Skeletal muscle tissue (tissue), 4 donors: ENCODE measurements around the gene ATP1B1. TPM values are rescaled to one million over a fixed set of nuclear protein-coding genes. Genes with fewer than 3 reads are reported as not detected.
A peak's percentile ranks its signal among the peaks of the same experiment; 100 is the strongest.

ENCODE experiments used
- H3K27ac ChIP-seq: one replicate; pipeline ENCODE4 v1.7.0; 2013; ENCODE audit warnings: mild to moderate bottlenecking, low read depth, low read length, inconsistent platforms
- H3K27me3 ChIP-seq, 3 donors: one replicate each; pipeline ENCODE4 v1.7.0; 2013; ENCODE audit warnings: low read length in 3 of 3; ENCODE audit not compliant: control insufficient read depth in 3 of 3, insufficient read depth in 3 of 3
- H3K36me3 ChIP-seq, 3 donors: one replicate each; pipeline ENCODE4 v1.7.0; 2013; ENCODE audit warnings: low read length in 3 of 3; ENCODE audit not compliant: control insufficient read depth in 3 of 3, insufficient read depth in 3 of 3
- H3K4me1 ChIP-seq, 3 donors: one replicate each; pipeline ENCODE4 v1.7.0; 2013; ENCODE audit warnings: low read length in 3 of 3, mild to moderate bottlenecking in 3 of 3; ENCODE audit not compliant: control insufficient read depth in 3 of 3, insufficient read depth in 3 of 3
- H3K4me3 ChIP-seq, 3 donors: one replicate each; pipeline ENCODE4 v1.7.0; 2013; ENCODE audit warnings: low read length in 3 of 3
- H3K9ac ChIP-seq, 3 donors: one replicate each; pipeline ENCODE4 v1.7.0; 2013; ENCODE audit warnings: low read length in 3 of 3, mild to moderate bottlenecking in 3 of 3, moderate library complexity in 2 of 3, low read depth in 1 of 3
- H3K9me3 ChIP-seq, 3 donors: one replicate each; pipeline ENCODE4 v1.7.0; 2013; ENCODE audit warnings: low read length in 3 of 3; ENCODE audit not compliant: control insufficient read depth in 3 of 3
- total RNA-seq: library from RNA; depleted of rRNA; stranded (reverse); fragments of >200 nt; gene quantifications from one replicate; pipeline ENCODE4 v1.2.3, GENCODE V29; 2014
- donor health status: Osteomylitis.

ATP1B1 gene
- total RNA-seq, 1 donor from 2014 or later = 16.7 TPM

- no peak overlapping the region for H3K27ac ChIP-seq
- H3K9me3 ChIP-seq = no peaks in the 10 kb centered on the region
- H3K9ac ChIP-seq = no peak overlapping the region
- H3K27me3 ChIP-seq = no peaks in the 10 kb centered on the region
- H3K4me3 ChIP-seq = no peak overlapping the region
- no peaks in the 10 kb centered on the region for H3K36me3 ChIP-seq
- peaks cover 0 to 7% (median 5%) of the 10 kb centered on the region in 3 donors for H3K4me1 ChIP-seq
These were observed 14.1 kb upstream of the ATP1B1 start for GRCh38 chr1:169092399-169092798.

GRCh38 chr1:169094897-169095569 is 11.5 kb upstream of the ATP1B1 start:
- Histone ChIP-seq H3K27ac (no peak overlapping the region), H3K9me3 (no peaks in the 10 kb centered on the region), H3K4me1 (peaks cover 0 to 7% (median 5%) of the 10 kb centered on the region in 3 donors), H3K4me3 (no peak overlapping the region), H3K27me3 (no peaks in the 10 kb centered on the region), H3K9ac (no peak overlapping the region), H3K36me3 (no peaks in the 10 kb centered on the region)

DNA sequence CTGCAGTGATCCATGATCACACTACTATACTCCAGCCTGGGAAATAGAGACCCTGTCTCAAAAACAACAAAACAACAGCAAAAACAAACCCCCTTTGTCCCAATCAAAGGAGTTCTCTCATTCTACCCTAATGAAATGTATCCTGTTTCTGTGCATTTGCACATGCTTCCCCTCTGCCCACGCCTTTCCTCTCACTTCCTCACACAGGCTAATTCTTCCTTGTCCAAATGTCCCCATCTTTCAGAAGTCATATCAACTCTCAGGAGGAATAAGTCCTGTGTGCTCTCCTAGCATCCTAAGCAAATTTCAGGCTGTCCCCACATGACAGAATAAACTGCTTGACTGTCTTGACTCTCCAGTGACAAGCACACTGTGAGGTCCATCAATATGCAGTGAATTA is 8.1 kb upstream of the ATP1B1 start:
- no peaks in the 10 kb centered on the region for H3K27me3 ChIP-seq
- H3K4me1 ChIP-seq = peaks cover 0 to 14% (median 10%) of the 10 kb centered on the region in 3 donors
- no peaks in the 10 kb centered on the region for H3K36me3 ChIP-seq
- no peak overlapping the region for H3K4me3 ChIP-seq
- no peaks in the 10 kb centered on the region for H3K9me3 ChIP-seq
- no peak overlapping the region for H3K27ac ChIP-seq
- no peak overlapping the region for H3K9ac ChIP-seq

GRCh38 chr1:169099561-169099960 is 6.9 kb upstream of the ATP1B1 start:
- Histone ChIP-seq H3K27me3 (no peaks in the 10 kb centered on the region), H3K9ac (no peak overlapping the region), H3K27ac (no peak overlapping the region), H3K36me3 (no peaks in the 10 kb centered on the region), H3K4me3 (no peak overlapping the region), H3K9me3 (no peaks in the 10 kb centered on the region), H3K4me1 (peaks cover 0 to 18% (median 15%) of the 10 kb centered on the region in 3 donors)

- H3K9me3 ChIP-seq = no peaks in the 10 kb centered on the region
- no peaks in the 10 kb centered on the region for H3K36me3 ChIP-seq
- no peak overlapping the region for H3K9ac ChIP-seq
- H3K27ac ChIP-seq = no peak overlapping the region
- H3K4me3 ChIP-seq = no peak overlapping the region
- peaks cover 5 to 25% (median 20%) of the 10 kb centered on the region in 3 donors for H3K4me1 ChIP-seq
- H3K27me3 ChIP-seq = no peaks in the 10 kb centered on the region
These were observed 6.3 kb upstream of the ATP1B1 start for GRCh38 chr1:169100208-169100607.

DNA sequence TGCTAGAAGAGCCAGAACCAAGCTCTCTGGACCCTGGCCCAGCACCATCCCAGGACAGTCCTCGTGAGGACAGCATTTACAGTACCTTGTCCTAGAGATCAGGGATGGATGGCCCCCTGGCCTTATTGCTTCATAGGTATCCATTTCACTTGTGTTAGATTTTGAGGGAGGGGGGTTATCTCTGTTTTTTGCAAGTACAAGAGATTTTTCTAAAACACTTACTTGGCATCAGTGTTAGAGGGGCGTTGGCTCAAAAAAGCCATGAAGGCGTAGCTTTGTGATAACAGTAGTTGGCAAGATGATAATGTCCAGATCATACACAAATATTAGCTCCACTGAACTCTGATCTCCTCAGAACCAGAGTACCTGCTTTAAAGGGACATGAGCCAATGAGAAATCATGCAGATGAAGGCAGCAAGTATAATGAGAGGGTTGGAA is 5.8 kb upstream of the ATP1B1 start:
- Histone ChIP-seq H3K4me1 (peaks cover 9 to 28% (median 21%) of the 10 kb centered on the region in 3 donors), H3K36me3 (no peaks in the 10 kb centered on the region), H3K9me3 (no peaks in the 10 kb centered on the region), H3K27ac (no peak overlapping the region), H3K9ac (no peak overlapping the region), H3K27me3 (no peaks in the 10 kb centered on the region), H3K4me3 (no peak overlapping the region)

DNA sequence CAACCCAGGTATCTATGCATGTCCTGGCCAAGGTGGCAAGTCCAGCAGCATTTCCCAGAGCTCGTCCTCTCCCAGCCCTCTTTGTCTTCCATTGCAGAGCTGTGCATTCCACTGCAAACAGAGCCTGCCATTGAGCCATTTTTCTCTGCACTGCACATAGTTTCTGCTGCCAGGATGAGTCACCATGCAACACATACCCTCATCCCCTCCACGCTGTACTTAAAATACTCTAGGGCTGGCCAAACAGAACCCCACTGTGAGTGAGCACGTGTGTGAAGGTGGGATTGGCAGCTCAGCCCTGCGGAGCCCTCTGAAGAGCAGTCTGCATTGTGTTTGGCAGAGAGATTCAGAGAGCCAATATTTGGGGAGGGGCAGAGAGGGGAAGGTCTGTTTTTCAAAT is 3.9 kb upstream of the ATP1B1 start:
- Histone ChIP-seq H3K9ac (no peak overlapping the region), H3K27me3 (no peaks in the 10 kb centered on the region), H3K9me3 (no peaks in the 10 kb centered on the region), H3K4me1 (peaks cover 9 to 34% (median 21%) of the 10 kb centered on the region in 3 donors), H3K36me3 (peaks cover 0 to 7% (median 3%) of the 10 kb centered on the region in 3 donors), H3K27ac (no peak overlapping the region), H3K4me3 (no peak overlapping the region)

DNA sequence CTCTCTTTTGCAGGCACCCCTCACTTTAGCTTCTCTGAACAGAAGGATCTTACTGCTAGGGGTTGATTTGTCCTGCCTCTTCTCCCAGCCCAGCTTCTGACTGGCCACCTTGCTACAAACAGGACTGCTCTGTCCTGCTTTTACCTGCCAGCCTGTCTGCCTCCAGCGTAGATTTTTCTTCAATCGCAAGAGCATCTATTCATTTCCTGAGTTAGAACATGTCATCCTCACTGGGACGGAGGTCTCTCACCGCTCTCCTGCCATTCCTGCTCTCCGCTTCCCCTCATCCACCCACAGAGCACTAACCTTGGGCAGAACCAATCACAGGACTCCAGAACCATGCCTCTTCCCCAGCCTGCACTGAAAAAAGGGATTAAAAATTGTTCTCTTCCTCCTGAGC is 3.5 kb upstream of the ATP1B1 start:
- peak overlapping the region in 1 of 3 donors; percentile 34 for H3K9ac ChIP-seq
- H3K27ac ChIP-seq = no peak overlapping the region
- no peaks in the 10 kb centered on the region for H3K27me3 ChIP-seq
- H3K4me1 ChIP-seq = peaks cover 9 to 34% (median 21%) of the 10 kb centered on the region in 3 donors
- H3K36me3 ChIP-seq = peaks cover 0 to 11% (median 7%) of the 10 kb centered on the region in 3 donors
- peak overlapping the region in 1 of 3 donors; percentile 28 for H3K4me3 ChIP-seq
- H3K9me3 ChIP-seq = no peaks in the 10 kb centered on the region

- Histone ChIP-seq H3K4me3 (no peak overlapping the region), H3K27ac (no peak overlapping the region), H3K9ac (peak overlapping the region in 1 of 3 donors; percentile 34), H3K9me3 (no peaks in the 10 kb centered on the region), H3K27me3 (no peaks in the 10 kb centered on the region), H3K4me1 (peaks cover 9 to 34% (median 21%) of the 10 kb centered on the region in 3 donors), H3K36me3 (peaks cover 0 to 15% (median 10%) of the 10 kb centered on the region in 3 donors)
These were observed 3.0 kb upstream of the ATP1B1 start for GRCh38 chr1:169103480-169103893.

DNA sequence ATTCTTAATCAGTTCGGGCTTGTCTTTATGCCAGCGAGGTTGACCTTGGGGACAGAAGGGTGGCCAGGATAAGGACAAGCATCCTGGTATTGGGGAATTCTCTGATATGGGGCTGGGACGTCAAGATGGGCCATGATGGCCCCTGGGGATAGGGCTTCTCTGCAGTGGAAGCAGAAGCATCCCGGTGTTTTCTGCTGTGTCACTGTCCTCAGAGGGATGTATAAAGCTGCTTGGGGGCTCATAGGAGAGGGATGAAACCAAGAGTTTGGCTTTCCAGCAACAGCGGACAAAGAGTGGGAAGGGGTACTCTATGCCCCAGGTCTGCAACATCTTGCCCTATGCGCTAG is 1.4 kb upstream of the ATP1B1 start:
- no peaks in the 10 kb centered on the region for H3K27me3 ChIP-seq
- peak overlapping the region; percentile 45 to 96 (median 71) for H3K4me3 ChIP-seq
- peak overlapping the region; percentile 73 to 90 (median 74) for H3K9ac ChIP-seq
- peaks cover 0 to 15% (median 10%) of the 10 kb centered on the region in 3 donors for H3K36me3 ChIP-seq
- H3K4me1 ChIP-seq = peaks cover 12 to 40% (median 21%) of the 10 kb centered on the region in 3 donors
- H3K27ac ChIP-seq = peak overlapping the region; percentile 86
- no peaks in the 10 kb centered on the region for H3K9me3 ChIP-seq
